HepG2 (cell line): ENCODE data around the gene GTF2H3. TPM values are rescaled to one million over a fixed set of nuclear protein-coding genes. Genes with fewer than 3 reads are reported as not detected.

Source experiments
- ADNP ChIP-seq: sonication (generic); formaldehyde crosslinking; IDR thresholded peaks from 2 replicates; pipeline ENCODE4 v1.4.0; 2020; ENCODE audit warnings: missing genetic modification reagents
- CCAR2 ChIP-seq: fragments of 200-400 bp; formaldehyde crosslinking; optimal IDR thresholded peaks from 2 replicates; pipeline ENCODE3; 2018; ENCODE audit warnings: low read depth, mild to moderate bottlenecking, low read length, moderate library complexity
- DR1 ChIP-seq: sonication (generic); formaldehyde crosslinking; IDR thresholded peaks from 2 replicates; pipeline ENCODE4 v1.8.0; 2021; ENCODE audit warnings: mild to moderate bottlenecking, missing genetic modification reagents, inconsistent platforms
- ETV6 ChIP-seq: sonication (generic); formaldehyde crosslinking; conservative IDR thresholded peaks from 2 replicates; pipeline ENCODE4 v1.4.0; 2020; ENCODE audit warnings: missing genetic modification reagents
- FOXA1 ChIP-seq, 2 experiments: fragments of 450-650 bp in 1 of 2; sonication (generic) in 1 of 2; formaldehyde crosslinking in 1 of 2; IDR thresholded peaks; 2 replicates each; pipeline versions ENCODE4 v1.4.0 to v1.6.1; 2016 to 2020; ENCODE audit warnings: missing genetic modification reagents in 1 of 2
- KLF13 ChIP-seq: sonication (generic); formaldehyde crosslinking; IDR thresholded peaks from 2 replicates; pipeline ENCODE4 v1.4.0; 2020; ENCODE audit warnings: mild to moderate bottlenecking, missing genetic modification reagents
- NFIB ChIP-seq: sonication (generic); formaldehyde crosslinking; IDR thresholded peaks from 2 replicates; pipeline ENCODE4 v1.9.0; 2021; ENCODE audit warnings: missing genetic modification reagents, mild to moderate bottlenecking, borderline replicate concordance
- PHF21A ChIP-seq: sonication (generic); formaldehyde crosslinking; IDR thresholded peaks from 2 replicates; pipeline ENCODE4 v1.5.0; 2020; ENCODE audit warnings: mild to moderate bottlenecking, missing genetic modification reagents
- TMF1 ChIP-seq: sonication (generic); formaldehyde crosslinking; IDR thresholded peaks from 2 replicates; pipeline ENCODE4 v1.8.1; 2022; ENCODE audit warnings: low read depth, missing genetic modification reagents
- YEATS2 ChIP-seq: sonication (generic); formaldehyde crosslinking; IDR thresholded peaks from 2 replicates; pipeline ENCODE4 v1.4.0; 2020; ENCODE audit warnings: missing genetic modification reagents, borderline replicate concordance
- ZBTB34 ChIP-seq: sonication (generic); formaldehyde crosslinking; IDR thresholded peaks from 2 replicates; pipeline ENCODE4 v1.8.0; 2022; ENCODE audit warnings: mild to moderate bottlenecking, missing genetic modification reagents
- ZC3H4 ChIP-seq: sonication (generic); formaldehyde crosslinking; IDR thresholded peaks from 2 replicates; pipeline ENCODE4 v1.4.0; 2020; ENCODE audit warnings: missing genetic modification reagents, borderline replicate concordance
- ZNF10 ChIP-seq: sonication (generic); formaldehyde crosslinking; IDR thresholded peaks from 2 replicates; pipeline ENCODE4 v1.4.0; 2020; ENCODE audit warnings: mild to moderate bottlenecking, low read depth, missing genetic modification reagents, borderline replicate concordance
- ZNF101 ChIP-seq: sonication (generic); formaldehyde crosslinking; IDR thresholded peaks from 2 replicates; pipeline ENCODE4 v1.4.0; 2020; ENCODE audit warnings: mild to moderate bottlenecking, low read depth, missing genetic modification reagents, borderline replicate concordance
- ZNF142 ChIP-seq: sonication (generic); formaldehyde crosslinking; IDR thresholded peaks from 2 replicates; pipeline ENCODE4 v1.4.0; 2020; ENCODE audit warnings: missing genetic modification reagents
- ZNF317 ChIP-seq: sonication (generic); formaldehyde crosslinking; IDR thresholded peaks from 2 replicates; pipeline ENCODE4 v1.5.0; 2020; ENCODE audit warnings: mild to moderate bottlenecking, missing genetic modification reagents
- ZNF451 ChIP-seq: sonication (generic); formaldehyde crosslinking; IDR thresholded peaks from 2 replicates; pipeline ENCODE4 v1.5.0; 2020; ENCODE audit warnings: mild to moderate bottlenecking, missing genetic modification reagents
- ZNF550 ChIP-seq: sonication (generic); formaldehyde crosslinking; IDR thresholded peaks from 2 replicates; pipeline ENCODE4 v1.4.0; 2020; ENCODE audit warnings: mild to moderate bottlenecking, missing genetic modification reagents, borderline replicate concordance
- ZNF784 ChIP-seq: sonication (generic); formaldehyde crosslinking; IDR thresholded peaks from 2 replicates; pipeline ENCODE4 v1.5.1; 2020; ENCODE audit warnings: missing genetic modification reagents, mild to moderate bottlenecking, borderline replicate concordance
- ZNF883 ChIP-seq: sonication (generic); formaldehyde crosslinking; IDR thresholded peaks from 2 replicates; pipeline ENCODE4 v1.5.1; 2020; ENCODE audit warnings: mild to moderate bottlenecking, missing genetic modification reagents; ENCODE audit errors: not compliant biosample characterization
- polyA plus RNA-seq, 8 experiments: library from polyadenylated mRNA; depleted of rRNA in 3 of 8; stranded (reverse) in 7 of 8; unstranded in 1 of 8; fragments of >200 nt; fragmentation: Illumina TruSeq in 4 of 8; extraction: Trizol in 4 of 8; gene quantifications; 2 replicates each; pipeline versions ENCODE4 v1.2.1 to v1.2.3, GENCODE V29; 2011 to 2016; ENCODE audit warnings: low read depth in 4 of 8, missing spikeins in 1 of 8, mixed read lengths in 1 of 8; ENCODE audit not compliant: insufficient read depth in 1 of 8
- total RNA-seq, 5 experiments: library from RNA; depleted of rRNA; stranded (reverse); fragments of >200 nt; fragmentation: Illumina TruSeq; extraction: Trizol; gene quantifications; 2 replicates each; pipeline ENCODE4 v1.2.3, GENCODE V29; 2016; ENCODE audit warnings: low read depth in 1 of 5

GTF2H3 gene
- total and polyA plus RNA-seq, 2 of the 13 experiments (the other 11 are each of a cell fraction or from before 2014, with no cell fraction given): 35.8 to 58.8 TPM

- TF ChIP-seq ZNF883 (peak; percentile 75), FOXA1 (IDR thresholded peaks at IDR 0.05) (no peak), FOXA1 (CRISPR knock-in tag; IDR thresholded peaks at IDR 0.05) (0 out of 2 replicates have a peak, but pooled peaks have one; percentile 30), ZNF142 (CRISPR knock-in tag) (no peak; the same call in 1 of the 2 replicates), ZNF101 (peak; percentile 77; the same call in 1 of the 2 replicates), ZNF784 (CRISPR knock-in tag) (peak; percentile 96), ZNF451 (peak; percentile 96), ZC3H4 (CRISPR knock-in tag) (no peak), ZNF550 (CRISPR knock-in tag) (no peak), ZNF10 (no peak), ZNF317 (peak; percentile 85), ETV6 (CRISPR knock-in tag) (peak; percentile 96), CCAR2 (no peak), ZBTB34 (CRISPR knock-in tag) (no peak; the same call in 1 of the 2 replicates), YEATS2 (peak; percentile 99), ADNP (CRISPR knock-in tag) (no peak), KLF13 (CRISPR knock-in tag) (peak; percentile 87; the same call in 1 of the 2 replicates), NFIB (CRISPR knock-in tag) (0 out of 2 replicates have a peak, but pooled peaks have one; percentile 52), DR1 (CRISPR knock-in tag) (peak; percentile 51; the same call in 1 of the 2 replicates), PHF21A (CRISPR knock-in tag) (peak; percentile 72; the same call in 1 of the 2 replicates), TMF1 (peak; percentile 95; the same call in 1 of the 2 replicates)
Observed at GRCh38 chr12:123601602-123602489, 31.8 kb upstream of the GTF2H3 start, which contains the start of gene DDX55 (continued).
